Stimulated activated CD8-positive, alpha-beta memory T cell treated with anti-CD3 and anti-CD28 coated beads, Interleukin-7, amount 100 ng/mL, for 1 hour (primary cell): ENCODE data around the gene BAHCC1.
A peak's percentile ranks its signal among the peaks of the same experiment; 100 is the strongest.
"Not testable (repeated sequence)": the region's sequence is repeated elsewhere in the genome, so short reads cannot be mapped to it uniquely, and the experiment has no call there.

Experiments used
- DNase-seq, 2 donors: peaks; one replicate each; pipeline ENCODE4 v3.0.0-alpha.2; 2020; ENCODE audit warnings: low read depth in 2 of 2

BAHCC1 gene

GRCh38 chr17:81413497-81414135, 18.4 kb downstream of the BAHCC1 start:
- no peak for DNase-seq

- DNase-seq = no peak
Measured at GRCh38 chr17:81414756-81415516, 19.7 kb downstream of the BAHCC1 start.

GRCh38 chr17:81415681-81416080, 20.4 kb downstream of the BAHCC1 start:
- DNase-seq = no peak

GRCh38 chr17:81416612-81417011, 21.4 kb downstream of the BAHCC1 start:
- DNase-seq = no peak

GRCh38 chr17:81417049-81417878, 22.0 kb downstream of the BAHCC1 start:
- no peak for DNase-seq

GRCh38 chr17:81417879-81418709, 22.8 kb downstream of the BAHCC1 start:
- DNase-seq = no peak

- DNase-seq = no peak
Measured at GRCh38 chr17:81418710-81419318, 23.6 kb downstream of the BAHCC1 start.

GRCh38 chr17:81419319-81419885, 24.1 kb downstream of the BAHCC1 start:
- no peak for DNase-seq

GRCh38 chr17:81419886-81420768, 24.9 kb downstream of the BAHCC1 start:
- no peak for DNase-seq

GRCh38 chr17:81420769-81421462, 25.7 kb downstream of the BAHCC1 start:
- DNase-seq = no peak

- DNase-seq = no peak
Measured at GRCh38 chr17:81422776-81423697, 27.8 kb downstream of the BAHCC1 start.

- DNase-seq = no peak
Measured at GRCh38 chr17:81423698-81424071, 28.4 kb downstream of the BAHCC1 start.

- no peak for DNase-seq
Measured at GRCh38 chr17:81424151-81425017, 29.1 kb downstream of the BAHCC1 start.

- not testable (repeated sequence) for DNase-seq
Measured at GRCh38 chr17:81425041-81425440, 29.8 kb downstream of the BAHCC1 start.

GRCh38 chr17:81425716-81426392, 30.6 kb downstream of the BAHCC1 start:
- peak in 1 of 2 donors; percentile 18 for DNase-seq

GRCh38 chr17:81426393-81427172, 31.3 kb downstream of the BAHCC1 start:
- no peak for DNase-seq
